ENCODE measurements around the gene SEC63. TPM values are rescaled to one million over a fixed set of nuclear protein-coding genes. Genes with fewer than 3 reads are reported as not detected.

The SEC63 gene
- total RNA-seq, 1 experiment from 2014 or later, result 86.2 TPM

- DNase-seq, result no peak
- whole genome bisulfite sequencing (ENCODE audit: extremely low coverage, insufficient read length, low lambda C conversion rate), result no CpG with 5 or more reads among the region's 3 CpGs
- no peaks in the 10 kb centered on the region for H3K27me3 ChIP-seq (ENCODE audit: insufficient read depth, low read length)
- peaks cover 4 to 5% of the 10 kb centered on the region in 2 experiments; a peak in 3 of 4 replicates for H3K4me1 Mint-ChIP-seq
- H2BK5ac ChIP-seq (ENCODE audit: insufficient read length, low read length), result no peak overlapping the region
- peaks cover 10% of the 10 kb centered on the region for H3K27me3 Mint-ChIP-seq (ENCODE audit: low read depth)
- no peak overlapping the region for H3K27ac Mint-ChIP-seq
- H3K9me3 ChIP-seq (ENCODE audit: control insufficient read depth, low read depth, low read length), result no peaks in the 10 kb centered on the region
- H3K79me2 ChIP-seq (ENCODE audit: insufficient read depth, low read length), result no peaks in the 10 kb centered on the region
- H3K79me1 ChIP-seq (ENCODE audit: insufficient read depth, low read depth, low read length, poor library complexity, severe bottlenecking), result no peaks in the 10 kb centered on the region
- no peaks in the 10 kb centered on the region for H3K4me1 ChIP-seq (ENCODE audit: insufficient read depth, low read length)
- no peak overlapping the region for H2AFZ ChIP-seq (ENCODE audit: low read length)
- no peak overlapping the region for H4K8ac ChIP-seq (replicated peaks; ENCODE audit: insufficient read length, low read depth, low read length)
- no peak overlapping the region for H2BK20ac ChIP-seq (ENCODE audit: low read depth, low read length, poor library complexity, severe bottlenecking)
- H3T11ph ChIP-seq (ENCODE audit: low read length), result no peak overlapping the region
- H2BK12ac ChIP-seq (ENCODE audit: insufficient read length, low read depth, low read length), result no peak overlapping the region
- no peak overlapping the region for H2BK15ac ChIP-seq (ENCODE audit: low read depth, low read length)
- no peak overlapping the region for H3K14ac ChIP-seq (ENCODE audit: insufficient read depth, low read length)
- H3K27ac ChIP-seq (ENCODE audit: insufficient read length, low read depth, low read length), result no peak overlapping the region
- no peak overlapping the region for H3K4me3 Mint-ChIP-seq
- no peak overlapping the region for H3K23ac ChIP-seq (ENCODE audit: insufficient read length, low read depth, low read length)
- H3K4me2 ChIP-seq (ENCODE audit: insufficient read depth, insufficient read length, low read length), result no peak overlapping the region
- no peaks in the 10 kb centered on the region; a peak in 1 of 7 replicates for H3K36me3 Mint-ChIP-seq (ENCODE audit: insufficient read depth in 1 of 3, low read depth in 3 of 3)
- no peak for TF ChIP-seq CTCF (conservative IDR thresholded peaks at IDR 0.05)
- no peak overlapping the region for H2AK5ac ChIP-seq (ENCODE audit: insufficient read length, low read length)
- H3K4ac ChIP-seq (ENCODE audit: low read depth, low read length), result no peak overlapping the region
- H4K20me1 ChIP-seq (ENCODE audit: control insufficient read depth, insufficient read depth, insufficient read length), result no peaks in the 10 kb centered on the region
- H4K91ac ChIP-seq (ENCODE audit: insufficient read length, low read depth, low read length), result no peak overlapping the region
- no peak overlapping the region for H3K9ac ChIP-seq (ENCODE audit: extremely low read depth, insufficient read length, low read length)
- no peaks in the 10 kb centered on the region for H3K23me2 ChIP-seq (ENCODE audit: insufficient read length, low read depth, low read length, poor library complexity, severe bottlenecking)
- no peaks in the 10 kb centered on the region for H3K9me3 Mint-ChIP-seq
- no peak overlapping the region for H2BK120ac ChIP-seq (ENCODE audit: low read depth, low read length, poor library complexity, severe bottlenecking)
- H4K5ac ChIP-seq (ENCODE audit: insufficient read length, low read depth, low read length), result no peak overlapping the region
- H3K18ac ChIP-seq (ENCODE audit: insufficient read length, low read depth, low read length), result no peak overlapping the region
- no peak overlapping the region for H3K56ac ChIP-seq (ENCODE audit: insufficient read length, low read depth, low read length)
Observed at GRCh38 chr6:107853230-107853629, 104.8 kb downstream of the SEC63 start.

Data from H9 (cell line).